ENCODE data around the gene C1QTNF9B.
"Not testable (repeated sequence)": the region's sequence is repeated elsewhere in the genome, so short reads cannot be mapped to it uniquely, and the experiment has no call there.

C1QTNF9B gene

GRCh38 chr13:23897452-23897919, at the start of gene C1QTNF9B:
Gene C1QTNF9B (minus strand): TSS chr13:23897502.
- not testable (repeated sequence) for DNase-seq (ENCODE audit: insufficient read length, low spot score); FAIRE-seq

- FAIRE-seq: no peak
- DNase-seq (ENCODE audit: insufficient read length, low spot score): no peak
These were observed 49.6 kb upstream of the C1QTNF9B start for GRCh38 chr13:23946900-23947299.

- DNase-seq (ENCODE audit: insufficient read length, low spot score): no peak
- no peak for FAIRE-seq
These were observed 48.8 kb upstream of the C1QTNF9B start for GRCh38 chr13:23946067-23946466.

- FAIRE-seq: no peak
These were observed 48.3 kb upstream of the C1QTNF9B start for GRCh38 chr13:23945612-23946011.

GRCh38 chr13:23941211-23941610, 43.9 kb upstream of the C1QTNF9B start:
- no peak for FAIRE-seq
- no peak for DNase-seq (ENCODE audit: insufficient read length, low spot score)

More at GRCh38 chr13:23945612-23946011, 48.3 kb upstream of the C1QTNF9B start:
- DNase-seq (ENCODE audit: insufficient read length, low spot score): no peak

GRCh38 chr13:23939666-23940065, 42.4 kb upstream of the C1QTNF9B start:
- FAIRE-seq; DNase-seq (ENCODE audit: insufficient read length, low spot score): not testable (repeated sequence)

GRCh38 chr13:23934520-23934919, 37.2 kb upstream of the C1QTNF9B start:
- DNase-seq (ENCODE audit: insufficient read length, low spot score): peak; percentile 29
- FAIRE-seq: no peak

GRCh38 chr13:23928985-23929384, 31.7 kb upstream of the C1QTNF9B start:
- DNase-seq (ENCODE audit: insufficient read length, low spot score) (peak; percentile 42), FAIRE-seq (no peak)

GRCh38 chr13:23923031-23923430, 25.7 kb upstream of the C1QTNF9B start:
- FAIRE-seq: no peak

GRCh38 chr13:23922005-23922932, 25.0 kb upstream of the C1QTNF9B start:
- FAIRE-seq: no peak

More at GRCh38 chr13:23923031-23923430, 25.7 kb upstream of the C1QTNF9B start:
- DNase-seq (ENCODE audit: insufficient read length, low spot score): no peak

GRCh38 chr13:23921451-23921888, 24.2 kb upstream of the C1QTNF9B start:
- DNase-seq (ENCODE audit: insufficient read length, low spot score): peak; percentile 8

More at GRCh38 chr13:23922005-23922932, 25.0 kb upstream of the C1QTNF9B start:
- no peak for DNase-seq (ENCODE audit: insufficient read length, low spot score)

GRCh38 chr13:23919006-23919405, 21.7 kb upstream of the C1QTNF9B start:
- DNase-seq (ENCODE audit: insufficient read length, low spot score) (no peak), FAIRE-seq (no peak)

More at GRCh38 chr13:23921451-23921888, 24.2 kb upstream of the C1QTNF9B start:
- FAIRE-seq: no peak

GRCh38 chr13:23918208-23918607, 20.9 kb upstream of the C1QTNF9B start:
- DNase-seq (ENCODE audit: insufficient read length, low spot score) (no peak), FAIRE-seq (no peak)

GRCh38 chr13:23915308-23915707, 18.0 kb upstream of the C1QTNF9B start:
- FAIRE-seq: no peak
- DNase-seq (ENCODE audit: insufficient read length, low spot score): no peak

GRCh38 chr13:23912469-23912868, 15.2 kb upstream of the C1QTNF9B start:
- no peak for FAIRE-seq
- DNase-seq (ENCODE audit: insufficient read length, low spot score): no peak

- DNase-seq (ENCODE audit: insufficient read length, low spot score): no peak
- no peak for FAIRE-seq
These were observed 12.3 kb upstream of the C1QTNF9B start for GRCh38 chr13:23909606-23910005.

GRCh38 chr13:23905766-23906165, 8.5 kb upstream of the C1QTNF9B start:
- no peak for DNase-seq (ENCODE audit: insufficient read length, low spot score)
- no peak for FAIRE-seq

- DNase-seq (ENCODE audit: insufficient read length, low spot score) (no peak), FAIRE-seq (no peak)
These were observed 6.6 kb upstream of the C1QTNF9B start for GRCh38 chr13:23903906-23904280.

GRCh38 chr13:23902975-23903905, 5.9 kb upstream of the C1QTNF9B start:
- FAIRE-seq (no peak), DNase-seq (ENCODE audit: insufficient read length, low spot score) (no peak)

GRCh38 chr13:23901365-23901764, 4.1 kb upstream of the C1QTNF9B start:
- FAIRE-seq: no peak

GRCh38 chr13:23899555-23899954, 2.3 kb upstream of the C1QTNF9B start:
- FAIRE-seq (no peak), DNase-seq (ENCODE audit: insufficient read length, low spot score) (no peak)

More at GRCh38 chr13:23901365-23901764, 4.1 kb upstream of the C1QTNF9B start:
- peak; percentile 7 for DNase-seq (ENCODE audit: insufficient read length, low spot score)

Data from HTR-8/SVneo (cell line).